HepG2 (cell line): ENCODE data around the gene NBL1. TPM values are rescaled to one million over a fixed set of nuclear protein-coding genes. Genes with fewer than 3 reads are reported as not detected.

ENCODE experiments used
- ATAC-seq: fragments of 200-7000 bp; cut with Tn5 transposase; 3 replicates; pipeline ENCODE4 v1.9.1; 2020; ENCODE audit warnings: mild to moderate bottlenecking, moderate library complexity
- BruUV-seq: library from RNA; stranded (reverse); fragments of 400-500 nt; replicated peaks from 2 replicates; lab custom pipeline; 2021; lab: Mats Ljungman, UMichigan
- CTCF ChIA-PET: fragments of 300-600 bp; formaldehyde crosslinking; extraction: SDS; loops from one replicate; lab custom pipeline; 2021; ENCODE audit warnings: low total read pairs, inconsistent platforms, low intra/inter-chr PET ratio; lab: Yijun Ruan, JAX
- POLR2A ChIA-PET: fragments of 350-600 bp; sonication (Branson Sonifier 250); formaldehyde crosslinking; loops from one replicate; lab custom pipeline; 2020; ENCODE audit warnings: antibody characterized with exemption, inconsistent platforms; lab: Yijun Ruan, JAX
- DNase-seq: peaks from one replicate; pipeline ENCODE4 v3.0.0-alpha.2; 2015; ENCODE audit warnings: low spot score
- FAIRE-seq: peaks from 3 replicates; lab custom pipeline; 2011; peaks lifted over from hg19 to GRCh38; lab: Jason Lieb, UNC
- H2AFZ ChIP-seq: one replicate; pipeline ENCODE4 v1.6.1; 2011; ENCODE audit warnings: low read length, inconsistent platforms
- H3K27ac ChIP-seq: fragments of 300-600 bp; 3 replicates; pipeline ENCODE4 v1.8.0; 2011; ENCODE audit warnings: mixed run types, mild to moderate bottlenecking, mixed read lengths, low read length, inconsistent platforms; ENCODE audit not compliant: insufficient read depth; ENCODE audit errors: extremely low read length
- H3K27me3 ChIP-seq, 2 experiments: fragments of 200-600 bp in 1 of 2; 2 replicates in 1 of 2; 3 replicates in 1 of 2; pipeline versions ENCODE4 v1.6.0 to v1.8.0; 2011; ENCODE audit warnings: low read length in 2 of 2, mild to moderate bottlenecking in 2 of 2, moderate library complexity in 2 of 2, inconsistent platforms in 1 of 2; ENCODE audit not compliant: insufficient read depth in 2 of 2, control insufficient read depth in 1 of 2
- H3K36me3 ChIP-seq, 2 experiments: fragments of 200-600 bp in 1 of 2; replicated peaks in 1 of 2; 2 replicates in 1 of 2; 3 replicates in 1 of 2; pipeline versions ENCODE4 v1.5.1 to v1.8.0; 2011; ENCODE audit warnings: low read length in 2 of 2, inconsistent platforms in 1 of 2; ENCODE audit not compliant: insufficient read depth in 2 of 2, control insufficient read depth in 1 of 2
- H3K4me1 ChIP-seq: 2 replicates; pipeline ENCODE4 v1.5.1; 2012; ENCODE audit warnings: low read length, inconsistent platforms; ENCODE audit not compliant: insufficient read depth
- H3K4me2 ChIP-seq: 2 replicates; pipeline ENCODE4 v1.6.0; 2011; ENCODE audit warnings: low read depth, low read length, inconsistent platforms
- H3K4me3 ChIP-seq, 3 experiments: fragments of 200-600 bp in 1 of 3; sonication (generic), shearing (Covaris generic) in 1 of 3; replicated peaks in 1 of 3; 2 replicates each; pipeline ENCODE4 v1.5.1; 2011 to 2016; ENCODE audit warnings: low read length in 3 of 3, inconsistent platforms in 2 of 3, low read depth in 2 of 3, mild to moderate bottlenecking in 2 of 3, control low read depth in 1 of 3, mixed read lengths in 1 of 3; ENCODE audit not compliant: insufficient read depth in 1 of 3
- H3K79me2 ChIP-seq: one replicate; pipeline ENCODE4 v1.6.1; 2011; ENCODE audit warnings: low read length, inconsistent platforms; ENCODE audit not compliant: insufficient read depth
- H3K9ac ChIP-seq: 2 replicates; pipeline ENCODE4 v1.6.0; 2011; ENCODE audit warnings: mild to moderate bottlenecking, low read depth, low read length, inconsistent platforms; ENCODE audit not compliant: insufficient read depth
- H3K9me3 ChIP-seq: 2 replicates; pipeline ENCODE4 v1.5.1; 2012; ENCODE audit warnings: mild to moderate bottlenecking, low read length
- H4K20me1 ChIP-seq: 2 replicates; pipeline ENCODE4 v1.6.0; 2011; ENCODE audit warnings: inconsistent platforms, mild to moderate bottlenecking, low read length, moderate library complexity; ENCODE audit not compliant: insufficient read depth
- HBP1 ChIP-seq: IDR thresholded peaks from 2 replicates; pipeline ENCODE4 v1.6.1; 2016; ENCODE audit warnings: low read depth, control low read depth
- ISL2 ChIP-seq: sonication (generic); formaldehyde crosslinking; IDR thresholded peaks from 2 replicates; pipeline ENCODE4 v1.5.0; 2020; ENCODE audit warnings: missing genetic modification reagents
- ZBTB38 ChIP-seq: sonication (generic); formaldehyde crosslinking; IDR thresholded peaks from 2 replicates; pipeline ENCODE4 v1.5.1; 2020; ENCODE audit warnings: mild to moderate bottlenecking, missing genetic modification reagents
- ZFX ChIP-seq: sonication (generic); formaldehyde crosslinking; IDR thresholded peaks from 2 replicates; pipeline ENCODE4 v1.4.0; 2020; ENCODE audit warnings: mild to moderate bottlenecking, low read depth, missing genetic modification reagents, moderate library complexity
- ZSCAN25 ChIP-seq: sonication (generic); formaldehyde crosslinking; IDR thresholded peaks from 2 replicates; pipeline ENCODE4 v1.8.0; 2022; ENCODE audit warnings: mild to moderate bottlenecking, missing genetic modification reagents
- WGBS: methylation state at CpG from one replicate; pipeline ENCODE4 v1.1.6; 2017; ENCODE audit warnings: low lambda C conversion rate; 5-methylcytosine and 5-hydroxymethylcytosine counted together
- in situ Hi-C: cut with HindIII; loops from 2 replicates; pipeline ENCODE4 v1.10.0; 2017; ENCODE audit warnings: low pct_unique_long_range_greater_than_20kb; ENCODE audit not compliant: extremely low pct_ligation_motif_present
- intact Hi-C: fragments of 100-400 bp; cut with micrococcal nuclease; formaldehyde crosslinking; loops from one replicate; pipeline ENCODE4 v1.10.0; 2022; ENCODE audit not compliant: unreplicated experiment
- polyA plus RNA-seq, 8 experiments: library from polyadenylated mRNA; depleted of rRNA in 3 of 8; stranded (reverse) in 7 of 8; unstranded in 1 of 8; fragments of >200 nt; fragmentation: Illumina TruSeq in 4 of 8; extraction: Trizol in 4 of 8; gene quantifications; 2 replicates each; pipeline versions ENCODE4 v1.2.1 to v1.2.3, GENCODE V29; 2011 to 2016; ENCODE audit warnings: low read depth in 4 of 8, missing spikeins in 1 of 8, mixed read lengths in 1 of 8; ENCODE audit not compliant: insufficient read depth in 1 of 8
- total RNA-seq, 5 experiments: library from RNA; depleted of rRNA; stranded (reverse); fragments of >200 nt; fragmentation: Illumina TruSeq; extraction: Trizol; gene quantifications; 2 replicates each; pipeline ENCODE4 v1.2.3, GENCODE V29; 2016; ENCODE audit warnings: low read depth in 1 of 5

NBL1 gene
- total and polyA plus RNA-seq, 2 of the 13 experiments (the other 11 are each of a cell fraction or from before 2014, with no cell fraction given) = 2.7 to 13.8 TPM

DNA sequence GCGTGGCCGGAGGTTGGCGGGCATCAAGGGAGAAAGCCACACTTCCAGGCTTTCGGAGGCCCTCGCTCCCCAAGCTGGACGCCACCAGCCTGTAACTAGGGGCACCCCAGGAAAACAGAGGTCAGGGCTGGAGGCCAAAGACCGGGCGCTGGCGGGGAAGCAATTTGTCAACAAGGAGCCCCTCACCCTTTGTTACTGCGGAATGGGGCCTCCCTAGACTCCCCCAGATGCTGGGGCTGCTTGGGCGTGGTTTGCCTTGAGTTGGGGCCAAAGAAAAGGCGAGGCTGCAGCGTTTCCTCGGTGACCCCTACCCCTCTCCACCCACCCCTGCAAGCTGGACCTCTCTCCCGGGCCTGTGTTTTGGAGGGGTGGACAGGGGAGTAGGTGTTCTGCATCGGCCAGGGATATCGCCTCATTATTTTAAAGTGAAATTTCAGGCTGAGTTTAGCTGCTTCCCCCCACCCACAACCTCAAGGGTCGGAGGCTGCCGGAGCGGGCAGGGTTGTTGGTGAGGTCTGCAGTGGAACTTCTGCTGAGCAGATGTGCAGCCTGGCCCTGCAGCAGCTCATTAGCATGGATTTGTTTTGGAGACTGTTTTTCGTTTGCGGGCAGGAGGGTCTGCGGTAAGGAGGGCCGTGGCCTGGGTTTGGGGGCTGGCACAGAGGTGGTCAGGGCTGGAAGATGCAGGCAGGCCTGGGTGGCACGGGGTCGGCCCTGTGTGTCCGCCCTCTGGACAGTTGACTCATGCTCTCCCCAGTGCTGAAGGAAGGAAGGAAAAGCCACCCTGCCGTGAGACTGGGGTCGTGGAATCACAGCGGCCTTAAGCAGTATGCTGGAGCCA, 1.5 kb downstream of the NBL1 start:
- no peaks in the 10 kb centered on the region for H4K20me1 ChIP-seq
- peaks cover 2 to 21% of the 10 kb centered on the region in 2 experiments; a peak in 3 of 5 replicates for H3K27me3 ChIP-seq
- no peak overlapping the region for H3K27ac ChIP-seq
- no peaks in the 10 kb centered on the region for H3K36me3 ChIP-seq
- intact Hi-C loops = no loop called here
- peak overlapping the region; percentile 67; the same call in 1 of the 2 replicates for H3K9ac ChIP-seq
- no peaks in the 10 kb centered on the region for H3K9me3 ChIP-seq
- in situ Hi-C loops = loop anchor here (5.0 kb wide), 3 partner anchors 48 to 303 kb away; a partner anchor contains a TSS
- BruUV-seq = TSS peak; percentile 38
- H3K4me3 ChIP-seq = peak overlapping the region; percentile 68 to 83 (median 75); a peak in 4 of 6 replicates
- WGBS = 46% methylated on average over 15 of the region's 30 CpGs
- peaks cover 39% of the 10 kb centered on the region for H3K4me1 ChIP-seq
- no peak for FAIRE-seq
- no peak for DNase-seq
- 0 out of 2 replicates have a peak, but pooled peaks have one; percentile 19 for TF ChIP-seq ZFX (CRISPR knock-in tag)
- TF ChIP-seq HBP1 (CRISPR knock-in tag) = no peak
- TF ChIP-seq ZBTB38 (CRISPR knock-in tag) = 0 out of 2 replicates have a peak, but pooled peaks have one; percentile 25
- 0 out of 2 replicates have a peak, but pooled peaks have one; percentile 2 for TF ChIP-seq ISL2 (CRISPR knock-in tag)
- TF ChIP-seq ZSCAN25 (CRISPR knock-in tag) = peak; percentile 80
- TF ChIP-seq, all 625 proteins: peak for 4
- ChIA-PET CTCF (no interaction called here), POLR2A (no interaction called here)
- Histone ChIP-seq H2AFZ (no peak overlapping the region), H3K4me2 (peak overlapping the region; percentile 95), H3K79me2 (no peaks in the 10 kb centered on the region)
- ATAC-seq = no peak
